Measurements from ENCODE around the gene CRB3. TPM values are rescaled to one million over a fixed set of nuclear protein-coding genes. Genes with fewer than 3 reads are reported as not detected.

The CRB3 gene
- total RNA-seq, 4 donors from 2014 or later, result 75.7 to 124 (median 88.7) TPM

- intact Hi-C loops (cut with DNase I; ENCODE audit: low total_unique reads), result no loop called here
- no peak for DNase-seq (ENCODE audit: low spot score in 2 of 2)
- no peak overlapping the region for H3K4me3 ChIP-seq (ENCODE audit: low read depth, poor library complexity, severe bottlenecking)
- TF ChIP-seq CTCF (IDR thresholded peaks at IDR 0.05) (no peak), POLR2A (IDR thresholded peaks at IDR 0.05) (no peak)
- WGBS, 2 donors, result 80 to 87% methylated on average over 17 of the region's 17 CpGs
These were observed 5.9 kb upstream of the CRB3 start for GRCh38 chr19:6457958-6458694.

GRCh38 chr19:6458695-6459261 lies 5.3 kb upstream of the CRB3 start:
- 41 to 47% methylated on average over 10 to 16 of the region's 16 CpGs for WGBS, 2 donors
- H3K4me3 ChIP-seq (ENCODE audit: low read depth, poor library complexity, severe bottlenecking), result peak overlapping the region; percentile 48
- TF ChIP-seq POLR2A (IDR thresholded peaks at IDR 0.05) (no peak), CTCF (IDR thresholded peaks at IDR 0.05) (no peak)
- intact Hi-C loops (cut with DNase I; ENCODE audit: low total_unique reads), result no loop called here
- no peak for DNase-seq (ENCODE audit: low spot score in 2 of 2)

- 0 to 4% methylated on average over 39 to 41 of the region's 70 CpGs for WGBS, 2 donors
- H3K4me3 ChIP-seq (ENCODE audit: low read depth, poor library complexity, severe bottlenecking), result peak within 1 kb of the TSS; percentile 48
- intact Hi-C loops (cut with DNase I; ENCODE audit: low total_unique reads), result no loop called here
- TF ChIP-seq POLR2A (IDR thresholded peaks at IDR 0.05) (no peak), CTCF (IDR thresholded peaks at IDR 0.05) (no peak)
- DNase-seq (ENCODE audit: low spot score in 2 of 2), result peak; percentile 42 to 92
These were observed 4.6 kb upstream of the CRB3 start, which contains the start of gene SLC25A23 for GRCh38 chr19:6459262-6460098. Gene SLC25A23 (minus strand): TSS chr19:6459792. CDS start chr19:6459628, 164 bp downstream.

- no peak for TF ChIP-seq POLR2A (IDR thresholded peaks at IDR 0.05)
- peak in 1 of 3 donors; percentile 17 for TF ChIP-seq CTCF (IDR thresholded peaks at IDR 0.05)
- peak; percentile 93 to 99 for DNase-seq (ENCODE audit: low spot score in 2 of 2)
- 0 to 1% methylated on average over 48 to 55 of the region's 57 CpGs for WGBS, 2 donors
- intact Hi-C loops (cut with DNase I; ENCODE audit: low total_unique reads), result no loop called here
- H3K4me3 ChIP-seq (ENCODE audit: low read depth, poor library complexity, severe bottlenecking), result peak overlapping the region; percentile 48
These were observed 3.8 kb upstream of the CRB3 start for GRCh38 chr19:6460099-6460884.

- TF ChIP-seq CTCF (IDR thresholded peaks at IDR 0.05) (no peak), POLR2A (IDR thresholded peaks at IDR 0.05) (no peak)
- no peak overlapping the region for H3K4me3 ChIP-seq (ENCODE audit: low read depth, poor library complexity, severe bottlenecking)
- no peak for DNase-seq (ENCODE audit: low spot score in 2 of 2)
- WGBS, 2 donors, result 37 to 43% methylated on average over 9 of the region's 9 CpGs
- intact Hi-C loops (cut with DNase I; ENCODE audit: low total_unique reads), result no loop called here
These were observed 935 bp downstream of the CRB3 start for GRCh38 chr19:6465006-6465405.

Measured in lower leg skin (tissue), 4 donors.